Keratinocyte (primary cell): ENCODE results near the gene S100A14.

Source experiments
- EZH2 ChIP-seq: IDR thresholded peaks from one replicate; pipeline ENCODE4 v1.6.1; 2012; ENCODE audit warnings: inconsistent platforms, mild to moderate bottlenecking, low read length, moderate library complexity
- TF ChIP-seq, protein P1 (sequence below), 3 experiments: IDR thresholded peaks in 1 of 3; conservative IDR thresholded peaks in 1 of 3; optimal IDR thresholded peaks in 1 of 3; 2 replicates in 2 of 3; 3 replicates in 1 of 3; pipeline versions ENCODE3 to v1.5.1; 2011; ENCODE audit warnings: low read length in 3 of 3, mild to moderate bottlenecking in 3 of 3, moderate library complexity in 2 of 3, control low read depth in 1 of 3, inconsistent platforms in 1 of 3; ENCODE audit not compliant: insufficient read depth in 2 of 3; ENCODE audit errors: extremely low read depth in 1 of 3

DNA sequence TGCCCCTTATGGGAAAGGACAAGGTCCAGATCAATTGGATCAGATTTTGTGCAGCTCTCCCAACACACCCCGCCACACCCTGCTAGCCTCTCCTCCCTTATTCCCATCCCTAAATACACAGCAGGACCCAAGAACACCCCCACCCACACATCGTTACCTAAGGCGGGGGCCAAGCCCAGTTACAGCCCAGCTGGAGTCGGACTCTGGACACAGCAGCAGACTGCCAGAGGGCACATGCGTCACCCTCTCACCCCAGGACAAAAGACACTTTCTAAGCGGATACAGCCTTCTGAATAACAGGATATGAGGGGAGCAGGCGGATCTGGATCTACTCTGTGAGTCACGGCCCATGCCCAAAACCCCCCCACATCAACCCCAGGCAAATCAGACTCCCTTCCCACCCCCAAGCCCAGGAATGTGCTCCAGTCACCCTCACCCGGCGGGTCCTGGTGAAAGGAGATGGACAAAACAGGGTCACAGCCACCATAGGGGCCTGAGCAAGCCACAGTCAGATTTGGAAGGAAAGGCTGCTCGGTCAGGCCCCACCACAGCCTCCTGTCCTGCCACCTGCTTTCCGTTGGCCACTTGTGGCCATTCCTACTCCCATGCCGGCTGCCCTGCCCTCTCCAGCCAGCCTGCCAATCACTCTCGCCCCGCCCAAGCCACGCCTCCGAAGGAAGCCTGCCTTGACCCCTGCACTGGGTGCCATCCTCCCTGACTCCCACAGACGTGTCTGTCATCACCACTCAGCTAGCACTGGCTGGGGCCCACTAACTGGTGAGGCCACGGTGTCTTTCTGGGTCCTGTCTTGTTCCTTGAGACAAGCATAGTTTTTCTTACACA is 7.2 kb downstream of the S100A14 start:
- TF ChIP-seq, protein P1, sequence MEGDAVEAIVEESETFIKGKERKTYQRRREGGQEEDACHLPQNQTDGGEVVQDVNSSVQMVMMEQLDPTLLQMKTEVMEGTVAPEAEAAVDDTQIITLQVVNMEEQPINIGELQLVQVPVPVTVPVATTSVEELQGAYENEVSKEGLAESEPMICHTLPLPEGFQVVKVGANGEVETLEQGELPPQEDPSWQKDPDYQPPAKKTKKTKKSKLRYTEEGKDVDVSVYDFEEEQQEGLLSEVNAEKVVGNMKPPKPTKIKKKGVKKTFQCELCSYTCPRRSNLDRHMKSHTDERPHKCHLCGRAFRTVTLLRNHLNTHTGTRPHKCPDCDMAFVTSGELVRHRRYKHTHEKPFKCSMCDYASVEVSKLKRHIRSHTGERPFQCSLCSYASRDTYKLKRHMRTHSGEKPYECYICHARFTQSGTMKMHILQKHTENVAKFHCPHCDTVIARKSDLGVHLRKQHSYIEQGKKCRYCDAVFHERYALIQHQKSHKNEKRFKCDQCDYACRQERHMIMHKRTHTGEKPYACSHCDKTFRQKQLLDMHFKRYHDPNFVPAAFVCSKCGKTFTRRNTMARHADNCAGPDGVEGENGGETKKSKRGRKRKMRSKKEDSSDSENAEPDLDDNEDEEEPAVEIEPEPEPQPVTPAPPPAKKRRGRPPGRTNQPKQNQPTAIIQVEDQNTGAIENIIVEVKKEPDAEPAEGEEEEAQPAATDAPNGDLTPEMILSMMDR (optimal IDR thresholded peaks at IDR 0.05 in 1 of 3, IDR thresholded peaks at IDR 0.05 in 1 of 3, conservative IDR thresholded peaks at IDR 0.05 in 1 of 3; ENCODE audit: extremely low read depth in 1 of 3, insufficient read depth in 2 of 3, low read length in 3 of 3): no peak
- no peak for TF ChIP-seq EZH2
